Panc1 (cell line): ENCODE results near the gene TRMT11.

Experiments used
- CTCF ChIP-seq: fragments of 450-650 bp; IDR thresholded peaks from 2 replicates; pipeline ENCODE4 v1.5.1; 2017; ENCODE audit warnings: mild to moderate bottlenecking
- POLR2AphosphoS5 ChIP-seq: IDR thresholded peaks from 2 replicates; pipeline ENCODE4 v1.6.1; 2012; ENCODE audit warnings: mild to moderate bottlenecking, low read depth, low read length, moderate library complexity
- REST ChIP-seq, 2 experiments: IDR thresholded peaks; 2 replicates each; pipeline ENCODE4 v1.6.1; 2011 to 2012; ENCODE audit warnings: low read depth in 2 of 2, control low read depth in 1 of 2, low read length in 1 of 2, mild to moderate bottlenecking in 1 of 2, moderate library complexity in 1 of 2; ENCODE audit not compliant: insufficient read depth in 1 of 2
- TCF7L2 ChIP-seq: IDR thresholded peaks from 2 replicates; pipeline ENCODE4 v1.6.1; 2011; ENCODE audit warnings: mild to moderate bottlenecking, low read depth, low read length, inconsistent platforms

GRCh38 chr6:126056355-126057004, 70.1 kb downstream of the TRMT11 start:
- TF ChIP-seq CTCF (no peak), REST (IDR thresholded peaks at IDR 0.05; ENCODE audit: insufficient read depth in 1 of 2, low read depth in 2 of 2, low read length in 1 of 2) (no peak), TCF7L2 (no peak), POLR2AphosphoS5 (no peak)
